H1 (cell line): ENCODE data around the gene CSNK2B. TPM values are rescaled to one million over a fixed set of nuclear protein-coding genes. Genes with fewer than 3 reads are reported as not detected.

Source experiments
- CTCF ChIA-PET: fragments of 300-600 bp; sonication (Branson Sonifier 250); formaldehyde crosslinking; loops from one replicate; lab custom pipeline; 2021; ENCODE audit not compliant: partially characterized antibody; lab: Charles Lee
- POLR2A ChIA-PET: fragments of 300-600 bp; sonication (Branson Sonifier 250); formaldehyde crosslinking; loops from one replicate; lab custom pipeline; 2021; ENCODE audit warnings: inconsistent platforms; ENCODE audit not compliant: partially characterized antibody; lab: Charles Lee
- DNase-seq, 2 experiments: peaks; one replicate each; pipeline versions ENCODE4 v3.0.0 to v3.0.0-alpha.2; 2010 to 2022; ENCODE audit warnings: low spot score in 2 of 2, low read depth in 1 of 2, mixed read lengths in 1 of 2
- FAIRE-seq: peaks from 2 replicates; lab custom pipeline; 2011; peaks lifted over from hg19 to GRCh38; lab: Jason Lieb, UNC
- H2AFZ ChIP-seq: 2 replicates; pipeline ENCODE4 v1.8.1; 2012; ENCODE audit warnings: low read length, inconsistent platforms
- H2AK5ac ChIP-seq: 2 replicates; pipeline ENCODE4 v1.6.1; 2013; ENCODE audit warnings: low read depth, low read length
- H2BK120ac ChIP-seq: replicated peaks from 2 replicates; pipeline ENCODE3; 2013; ENCODE audit warnings: low read depth, low read length, inconsistent platforms
- H2BK12ac ChIP-seq: 2 replicates; pipeline ENCODE4 v1.6.1; 2013; ENCODE audit warnings: low read depth, low read length
- H2BK15ac ChIP-seq: 2 replicates; pipeline ENCODE4 v1.6.1; 2013; ENCODE audit warnings: low read length
- H2BK20ac ChIP-seq: 2 replicates; pipeline ENCODE4 v1.6.1; 2013; ENCODE audit warnings: low read length
- H2BK5ac ChIP-seq: 2 replicates; pipeline ENCODE4 v1.6.1; 2013; ENCODE audit warnings: low read depth, low read length
- H3K14ac ChIP-seq: 2 replicates; pipeline ENCODE4 v1.6.1; 2013; ENCODE audit warnings: inconsistent platforms; ENCODE audit not compliant: insufficient read length
- H3K18ac ChIP-seq: 2 replicates; pipeline ENCODE4 v1.6.1; 2013; ENCODE audit warnings: low read length; ENCODE audit errors: extremely low read depth
- H3K23ac ChIP-seq: 2 replicates; pipeline ENCODE4 v1.6.1; 2013; ENCODE audit warnings: inconsistent platforms; ENCODE audit not compliant: insufficient read length
- H3K23me2 ChIP-seq: 2 replicates; pipeline ENCODE4 v1.6.1; 2013; ENCODE audit warnings: low read depth, low read length
- H3K27ac ChIP-seq: 2 replicates; pipeline ENCODE4 v1.6.1; 2011; ENCODE audit warnings: low read depth, low read length, inconsistent platforms
- H3K27me3 ChIP-seq, 4 experiments: replicated peaks in 1 of 4; 1 replicate in 1 of 4; 2 replicates in 3 of 4; pipeline versions ENCODE4 v1.6.1 to v1.8.1; 2011 to 2013; ENCODE audit warnings: low read length in 3 of 4, mild to moderate bottlenecking in 3 of 4, inconsistent platforms in 2 of 4, mixed read lengths in 2 of 4, moderate library complexity in 1 of 4; ENCODE audit not compliant: control insufficient read depth in 3 of 4, insufficient read depth in 3 of 4; ENCODE audit errors: extremely low read depth in 1 of 4
- H3K36me3 ChIP-seq, 4 experiments: 2 replicates each; pipeline versions ENCODE4 v1.6.1 to v1.8.1; 2011 to 2013; ENCODE audit warnings: mild to moderate bottlenecking in 4 of 4, low read length in 3 of 4, moderate library complexity in 2 of 4, control low read depth in 1 of 4, inconsistent platforms in 1 of 4; ENCODE audit not compliant: insufficient read depth in 4 of 4, control insufficient read depth in 2 of 4
- H3K4ac ChIP-seq: replicated peaks from 2 replicates; pipeline ENCODE3; 2013; ENCODE audit warnings: low read length, low read depth, mixed read lengths, inconsistent platforms; ENCODE audit not compliant: insufficient read length
- H3K4me1 ChIP-seq, 4 experiments: replicated peaks in 1 of 4; 1 replicate in 1 of 4; 2 replicates in 3 of 4; pipeline versions ENCODE4 v1.6.1 to v1.8.1; 2011 to 2013; ENCODE audit warnings: low read length in 3 of 4, inconsistent platforms in 2 of 4, mixed read lengths in 1 of 4; ENCODE audit not compliant: insufficient read depth in 4 of 4, control insufficient read depth in 3 of 4
- H3K4me2 ChIP-seq, 2 experiments: 2 replicates each; pipeline versions ENCODE4 v1.6.1 to v1.8.1; 2011 to 2013; ENCODE audit warnings: low read depth in 2 of 2, low read length in 2 of 2, control low read depth in 1 of 2, inconsistent platforms in 1 of 2, mild to moderate bottlenecking in 1 of 2; ENCODE audit not compliant: insufficient read depth in 1 of 2
- H3K4me3 ChIP-seq, 4 experiments: fragments of 200-600, 300-600 bp in 1 of 4; sonication (generic), shearing (Covaris generic), sonication (Bioruptor Twin) in 1 of 4; 2 replicates each; pipeline versions ENCODE4 v1.5.1 to v1.8.1; 2011 to 2016; ENCODE audit warnings: low read length in 4 of 4, low read depth in 3 of 4, control low read depth in 2 of 4, inconsistent platforms in 2 of 4, mild to moderate bottlenecking in 2 of 4, mixed read lengths in 1 of 4, moderate library complexity in 1 of 4; ENCODE audit not compliant: insufficient read depth in 2 of 4; ENCODE audit errors: extremely low read depth in 1 of 4
- H3K56ac ChIP-seq: replicated peaks from 2 replicates; pipeline ENCODE3; 2013; ENCODE audit warnings: low read depth, mild to moderate bottlenecking, mixed read lengths, low read length, inconsistent platforms; ENCODE audit not compliant: insufficient read length
- H3K79me1 ChIP-seq: 2 replicates; pipeline ENCODE4 v1.6.1; 2013; ENCODE audit warnings: low read depth, low read length, control low read depth
- H3K79me2 ChIP-seq, 2 experiments: 2 replicates each; pipeline versions ENCODE4 v1.6.1 to v1.8.1; 2012 to 2013; ENCODE audit warnings: low read length in 2 of 2, mild to moderate bottlenecking in 2 of 2, inconsistent platforms in 1 of 2; ENCODE audit not compliant: insufficient read depth in 2 of 2, control insufficient read depth in 1 of 2
- H3K9ac ChIP-seq, 4 experiments: replicated peaks in 1 of 4; 1 replicate in 1 of 4; 2 replicates in 3 of 4; pipeline versions ENCODE4 v1.6.1 to v1.8.1; 2011 to 2013; ENCODE audit warnings: low read depth in 3 of 4, low read length in 3 of 4, control low read depth in 2 of 4, mild to moderate bottlenecking in 2 of 4, moderate library complexity in 2 of 4, inconsistent platforms in 1 of 4; ENCODE audit errors: extremely low read depth in 1 of 4
- H3K9me3 ChIP-seq, 2 experiments: 2 replicates each; pipeline versions ENCODE4 v1.6.1 to v1.8.1; 2012 to 2013; ENCODE audit warnings: mild to moderate bottlenecking in 2 of 2, moderate library complexity in 2 of 2, control low read depth in 1 of 2, inconsistent platforms in 1 of 2, low read depth in 1 of 2, low read length in 1 of 2, mixed read lengths in 1 of 2; ENCODE audit not compliant: insufficient read depth in 2 of 2
- H4K20me1 ChIP-seq, 2 experiments: replicated peaks in 1 of 2; 2 replicates each; pipeline versions ENCODE3 to v1.8.1; 2011 to 2013; ENCODE audit warnings: inconsistent platforms in 2 of 2, low read length in 2 of 2, mild to moderate bottlenecking in 1 of 2; ENCODE audit not compliant: insufficient read depth in 2 of 2, control insufficient read depth in 1 of 2
- H4K5ac ChIP-seq: 2 replicates; pipeline ENCODE4 v1.6.1; 2013; ENCODE audit warnings: low read length, low read depth, mixed read lengths, inconsistent platforms; ENCODE audit not compliant: insufficient read length
- H4K8ac ChIP-seq: 2 replicates; pipeline ENCODE4 v1.8.0; 2013; ENCODE audit warnings: mild to moderate bottlenecking, moderate library complexity, low read length, inconsistent platforms; ENCODE audit not compliant: insufficient read depth; ENCODE audit errors: extremely low read depth
- H4K91ac ChIP-seq: replicated peaks from 2 replicates; pipeline ENCODE3; 2013; ENCODE audit warnings: low read length, mixed read lengths, inconsistent platforms; ENCODE audit not compliant: insufficient read length
- ASH2L ChIP-seq: fragments of 200-600, 300-600 bp; sonication (generic); IDR thresholded peaks from one replicate; pipeline ENCODE4 v1.7.1; 2017; ENCODE audit warnings: low read length
- BRCA1 ChIP-seq: IDR thresholded peaks from 2 replicates; pipeline ENCODE4 v1.6.1; 2012; ENCODE audit warnings: low read depth, low read length, improper control_type of control experiment
- JUN ChIP-seq: IDR thresholded peaks from 2 replicates; pipeline ENCODE4 v1.6.1; 2011; ENCODE audit warnings: low read depth, mild to moderate bottlenecking, improper control_type of control experiment, low read length
- KDM5A ChIP-seq: fragments of 200-600 bp; IDR thresholded peaks from 2 replicates; pipeline ENCODE4 v1.7.1; 2012; ENCODE audit warnings: mild to moderate bottlenecking, low read length, inconsistent platforms, mixed read lengths
- NRF1 ChIP-seq: IDR thresholded peaks from 2 replicates; pipeline ENCODE4 v1.6.1; 2011; ENCODE audit warnings: mild to moderate bottlenecking, low read depth, low read length, improper control_type of control experiment
- SIRT6 ChIP-seq: IDR thresholded peaks from one replicate; pipeline ENCODE4 v1.7.1; 2012; ENCODE audit warnings: low read length, inconsistent platforms
- WGBS, 2 experiments: shearing (Covaris generic) in 1 of 2; methylation state at CpG; one replicate each; pipeline versions ENCODE4 v1.1.6 to v1.1.7; 2013 to 2015; ENCODE audit warnings: low lambda C conversion rate in 2 of 2, mixed read lengths in 2 of 2, inconsistent platforms in 1 of 2, low coverage in 1 of 2, missing lambda C conversion rate in 1 of 2; ENCODE audit not compliant: insufficient replicate concordance in 2 of 2, insufficient coverage in 1 of 2, insufficient read length in 1 of 2; ENCODE audit errors: extremely low coverage in 1 of 2, missing lambda C conversion rate in 1 of 2; 5-methylcytosine and 5-hydroxymethylcytosine counted together
- polyA plus RNA-seq, 7 experiments: library from polyadenylated mRNA; depleted of rRNA in 3 of 7; stranded (reverse) in 5 of 7; unstranded in 2 of 7; fragments of >200 nt in 5 of 7; fragments of 200-250 nt in 2 of 7; gene quantifications; 1 replicate in 5 of 7; 2 replicates in 1 of 7; 4 replicates in 1 of 7; pipeline versions ENCODE4 v1.2.1 to v1.2.3, GENCODE V29; 2011 to 2013; ENCODE audit warnings: missing spikeins in 2 of 7, mixed read lengths in 2 of 7
- total RNA-seq: library from RNA; stranded (reverse); fragmentation: NEBNext Ultra II Directional; extraction: Animal tissue kit (Norgen Biotek cat#: 25700); gene quantifications from 2 replicates; pipeline ENCODE4 v1.2.1, GENCODE V29; 2021
- TF ChIP-seq, protein P1 (sequence below): IDR thresholded peaks from 2 replicates; pipeline ENCODE4 v1.6.1; 2012; ENCODE audit warnings: low read length, inconsistent platforms

CSNK2B gene
- total and polyA plus RNA-seq, 2 of the 8 experiments (the other 6 are each of a cell fraction or from before 2014, with no cell fraction given) = 169 to 208 TPM

DNA sequence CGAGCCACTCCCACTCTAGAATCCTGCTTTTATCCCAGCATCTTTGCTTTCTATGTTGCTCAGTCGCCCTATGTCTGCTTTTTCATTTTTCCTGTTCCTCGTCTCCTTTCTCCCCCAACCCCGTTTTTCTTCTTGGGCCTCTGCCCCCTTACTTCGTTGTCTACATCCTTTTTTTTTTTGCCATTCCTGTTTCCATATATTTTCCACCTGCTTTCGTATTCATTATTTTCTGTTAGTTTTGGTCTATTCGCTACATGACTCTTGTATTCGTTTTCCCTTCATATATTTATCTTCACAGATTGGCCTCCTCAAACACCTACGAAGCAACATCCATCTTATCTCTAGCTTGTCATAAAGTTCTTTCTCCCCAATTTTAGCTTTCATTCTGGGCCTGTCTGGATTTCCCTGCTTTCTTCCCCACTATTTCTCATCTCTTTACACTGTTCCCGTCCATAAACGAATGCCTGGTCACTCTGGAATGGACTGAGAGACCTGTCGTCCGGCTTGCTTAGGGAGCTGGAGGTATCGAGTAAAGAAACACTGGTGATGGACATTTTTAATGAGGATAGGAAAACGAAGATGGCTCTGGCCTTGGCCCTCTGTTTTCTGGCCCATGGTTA lies 44.5 kb upstream of the CSNK2B start:
- Histone ChIP-seq H3K56ac (peak overlapping the region; percentile 83), H4K5ac (peak overlapping the region; percentile 85), H2BK120ac (peak overlapping the region; percentile 36), H4K20me1 (peaks cover 4 to 14% of the 10 kb centered on the region in 2 experiments), H2BK12ac (no peak overlapping the region; the same call in 1 of the 2 replicates), H3K4me3 (peak overlapping the region; percentile 88 to 98 (median 98)), H3K4ac (peak overlapping the region; percentile 65), H3K79me2 (peaks cover 24 to 46% of the 10 kb centered on the region in 2 experiments), H2BK15ac (no peak overlapping the region), H3K27me3 (no peaks in the 10 kb centered on the region), H3K23me2 (peaks cover 6% of the 10 kb centered on the region; the same call in 1 of the 2 replicates), H3K4me1 (peaks cover 0 to 2% (median 0%) of the 10 kb centered on the region in 4 experiments; a peak in 1 of 7 replicates), H3K9me3 (no peaks in the 10 kb centered on the region), H3K14ac (peak overlapping the region; percentile 73), H4K8ac (peak overlapping the region; percentile 99; the same call in 1 of the 2 replicates), H2BK20ac (no peak overlapping the region), H3K23ac (peak overlapping the region; percentile 19), H4K91ac (peak overlapping the region; percentile 75), H3K18ac (peak overlapping the region; percentile 81; the same call in 1 of the 2 replicates), H3K27ac (peak overlapping the region; percentile 95), H2BK5ac (peak overlapping the region; percentile 89), H3K9ac (peak overlapping the region; percentile 93 to 94 (median 94)), H2AK5ac (peak overlapping the region; percentile 61; the same call in 1 of the 2 replicates), H2AFZ (no peak overlapping the region), H3K4me2 (peak overlapping the region; percentile 81 to 93), H3K79me1 (peaks cover 11% of the 10 kb centered on the region; the same call in 1 of the 2 replicates), H3K36me3 (peaks cover 33 to 46% (median 36%) of the 10 kb centered on the region in 4 experiments)
- TF ChIP-seq, protein P1, sequence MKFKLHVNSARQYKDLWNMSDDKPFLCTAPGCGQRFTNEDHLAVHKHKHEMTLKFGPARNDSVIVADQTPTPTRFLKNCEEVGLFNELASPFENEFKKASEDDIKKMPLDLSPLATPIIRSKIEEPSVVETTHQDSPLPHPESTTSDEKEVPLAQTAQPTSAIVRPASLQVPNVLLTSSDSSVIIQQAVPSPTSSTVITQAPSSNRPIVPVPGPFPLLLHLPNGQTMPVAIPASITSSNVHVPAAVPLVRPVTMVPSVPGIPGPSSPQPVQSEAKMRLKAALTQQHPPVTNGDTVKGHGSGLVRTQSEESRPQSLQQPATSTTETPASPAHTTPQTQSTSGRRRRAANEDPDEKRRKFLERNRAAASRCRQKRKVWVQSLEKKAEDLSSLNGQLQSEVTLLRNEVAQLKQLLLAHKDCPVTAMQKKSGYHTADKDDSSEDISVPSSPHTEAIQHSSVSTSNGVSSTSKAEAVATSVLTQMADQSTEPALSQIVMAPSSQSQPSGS = no peak
- TF ChIP-seq ASH2L (peak; percentile 3), JUN (no peak), NRF1 (no peak), KDM5A (0 out of 2 replicates have a peak, but pooled peaks have one; percentile 6), BRCA1 (no peak), SIRT6 (no peak)
- CTCF ChIA-PET = interaction anchor here (0.9 to 2.7 kb wide), 8 partner anchors 13 to 108 kb away, joined by 3 to 9 read pairs (median 5); partner anchors contain the start of genes ATP6V1G2, BAG6, DDAH2 and LST1
- POLR2A ChIA-PET = interaction anchor here (0.8 to 34.9 kb wide), 21 partner anchors 9 to 351 kb away, joined by 3 to 883 read pairs (median 5); partner anchors contain the start of genes APOM, ATP6V1G2, BAG6 and C6orf47
- DNase-seq = no peak
- no peak for FAIRE-seq
- 13% methylated on average over 15 of the region's 15 CpGs; no CpG with 5 or more reads in 1 of the 2 experiments for WGBS, 2 experiments
